HEK293 (cell line): Measurements from ENCODE around the gene KIF12.

Experiments
- CTCF ChIP-seq: fragments of 450-650 bp; formaldehyde crosslinking; IDR thresholded peaks from 2 replicates; pipeline ENCODE4 v1.5.1; 2016; ENCODE audit warnings: missing biosample characterization, missing genetic modification characterization
- KLF16 ChIP-seq: fragments of 450-650 bp; formaldehyde crosslinking; IDR thresholded peaks from 2 replicates; pipeline ENCODE4 v1.5.1; 2017; ENCODE audit warnings: missing biosample characterization, missing genetic modification characterization
- ZBTB8A ChIP-seq: fragments of 450-650 bp; formaldehyde crosslinking; IDR thresholded peaks from 2 replicates; pipeline ENCODE4 v1.5.1; 2016; ENCODE audit warnings: missing biosample characterization, missing genetic modification characterization
- ZNF121 ChIP-seq: fragments of 450-650 bp; formaldehyde crosslinking; IDR thresholded peaks from 2 replicates; pipeline ENCODE4 v1.5.1; 2016; ENCODE audit warnings: missing biosample characterization, missing genetic modification characterization
- ZNF146 ChIP-seq: fragments of 450-650 bp; formaldehyde crosslinking; IDR thresholded peaks from 2 replicates; pipeline ENCODE4 v1.5.1; 2016; ENCODE audit warnings: missing biosample characterization, missing genetic modification characterization
- ZNF202 ChIP-seq: fragments of 450-650 bp; formaldehyde crosslinking; IDR thresholded peaks from 2 replicates; pipeline ENCODE4 v1.5.1; 2016; ENCODE audit warnings: missing biosample characterization, missing genetic modification characterization, borderline replicate concordance
- ZNF324 ChIP-seq: fragments of 450-650 bp; formaldehyde crosslinking; IDR thresholded peaks from 2 replicates; pipeline ENCODE4 v1.5.1; 2016; ENCODE audit warnings: missing biosample characterization, missing genetic modification characterization
- ZNF48 ChIP-seq: fragments of 450-650 bp; formaldehyde crosslinking; IDR thresholded peaks from 2 replicates; pipeline ENCODE4 v1.5.1; 2016; ENCODE audit warnings: missing biosample characterization, missing genetic modification characterization
- ZNF639 ChIP-seq: fragments of 450-650 bp; formaldehyde crosslinking; IDR thresholded peaks from 2 replicates; pipeline ENCODE4 v1.5.1; 2016; ENCODE audit warnings: missing biosample characterization, missing genetic modification characterization
- ZNF701 ChIP-seq: fragments of 450-650 bp; formaldehyde crosslinking; IDR thresholded peaks from 2 replicates; pipeline ENCODE4 v1.5.1; 2016; ENCODE audit warnings: missing biosample characterization, missing genetic modification characterization
- ZNF707 ChIP-seq: fragments of 450-650 bp; formaldehyde crosslinking; IDR thresholded peaks from 2 replicates; pipeline ENCODE4 v1.5.1; 2016; ENCODE audit warnings: missing biosample characterization, missing genetic modification characterization
- ZNF830 ChIP-seq: fragments of 450-650 bp; IDR thresholded peaks from 2 replicates; pipeline ENCODE4 v1.5.0; 2018; ENCODE audit warnings: missing biosample characterization, missing genetic modification characterization, low read depth, mild to moderate bottlenecking, moderate library complexity
- TF ChIP-seq, protein P1 (sequence below): sonication (generic); formaldehyde crosslinking; IDR thresholded peaks from 2 replicates; pipeline ENCODE4 v1.8.1; 2022; ENCODE audit warnings: mild to moderate bottlenecking, moderate library complexity, missing genetic modification reagents
- TF ChIP-seq, protein P2 (sequence below): fragments of 450-650 bp; formaldehyde crosslinking; conservative IDR thresholded peaks from 2 replicates; pipeline ENCODE4 v1.5.1; 2016; ENCODE audit warnings: low read depth, missing biosample characterization, missing genetic modification characterization

GRCh38 chr9:114139071-114139470, 40.0 kb upstream of the KIF12 start:
- TF ChIP-seq, protein P1, sequence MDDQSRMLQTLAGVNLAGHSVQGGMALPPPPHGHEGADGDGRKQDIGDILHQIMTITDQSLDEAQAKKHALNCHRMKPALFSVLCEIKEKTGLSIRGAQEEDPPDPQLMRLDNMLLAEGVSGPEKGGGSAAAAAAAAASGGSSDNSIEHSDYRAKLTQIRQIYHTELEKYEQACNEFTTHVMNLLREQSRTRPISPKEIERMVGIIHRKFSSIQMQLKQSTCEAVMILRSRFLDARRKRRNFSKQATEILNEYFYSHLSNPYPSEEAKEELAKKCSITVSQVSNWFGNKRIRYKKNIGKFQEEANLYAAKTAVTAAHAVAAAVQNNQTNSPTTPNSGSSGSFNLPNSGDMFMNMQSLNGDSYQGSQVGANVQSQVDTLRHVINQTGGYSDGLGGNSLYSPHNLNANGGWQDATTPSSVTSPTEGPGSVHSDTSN, result no peak
- TF ChIP-seq ZNF121 (no peak), ZNF202 (tag by site-specific recombination) (no peak), CTCF (tag by site-specific recombination) (no peak), ZNF707 (no peak), ZNF830 (no peak), ZBTB8A (tag by site-specific recombination) (no peak), ZNF48 (tag by site-specific recombination) (no peak), ZNF639 (no peak), ZNF146 (tag by site-specific recombination) (no peak), KLF16 (tag by site-specific recombination) (no peak), ZNF324 (tag by site-specific recombination) (no peak), ZNF701 (tag by site-specific recombination) (no peak)
- TF ChIP-seq, protein P2, sequence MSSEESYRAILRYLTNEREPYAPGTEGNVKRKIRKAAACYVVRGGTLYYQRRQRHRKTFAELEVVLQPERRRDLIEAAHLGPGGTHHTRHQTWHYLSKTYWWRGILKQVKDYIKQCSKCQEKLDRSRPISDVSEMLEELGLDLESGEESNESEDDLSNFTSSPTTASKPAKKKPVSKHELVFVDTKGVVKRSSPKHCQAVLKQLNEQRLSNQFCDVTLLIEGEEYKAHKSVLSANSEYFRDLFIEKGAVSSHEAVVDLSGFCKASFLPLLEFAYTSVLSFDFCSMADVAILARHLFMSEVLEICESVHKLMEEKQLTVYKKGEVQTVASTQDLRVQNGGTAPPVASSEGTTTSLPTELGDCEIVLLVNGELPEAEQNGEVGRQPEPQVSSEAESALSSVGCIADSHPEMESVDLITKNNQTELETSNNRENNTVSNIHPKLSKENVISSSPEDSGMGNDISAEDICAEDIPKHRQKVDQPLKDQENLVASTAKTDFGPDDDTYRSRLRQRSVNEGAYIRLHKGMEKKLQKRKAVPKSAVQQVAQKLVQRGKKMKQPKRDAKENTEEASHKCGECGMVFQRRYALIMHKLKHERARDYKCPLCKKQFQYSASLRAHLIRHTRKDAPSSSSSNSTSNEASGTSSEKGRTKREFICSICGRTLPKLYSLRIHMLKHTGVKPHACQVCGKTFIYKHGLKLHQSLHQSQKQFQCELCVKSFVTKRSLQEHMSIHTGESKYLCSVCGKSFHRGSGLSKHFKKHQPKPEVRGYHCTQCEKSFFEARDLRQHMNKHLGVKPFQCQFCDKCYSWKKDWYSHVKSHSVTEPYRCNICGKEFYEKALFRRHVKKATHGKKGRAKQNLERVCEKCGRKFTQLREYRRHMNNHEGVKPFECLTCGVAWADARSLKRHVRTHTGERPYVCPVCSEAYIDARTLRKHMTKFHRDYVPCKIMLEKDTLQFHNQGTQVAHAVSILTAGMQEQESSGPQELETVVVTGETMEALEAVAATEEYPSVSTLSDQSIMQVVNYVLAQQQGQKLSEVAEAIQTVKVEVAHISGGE (tag by site-specific recombination), result no peak
